ENCODE data around the gene INTS6.

GRCh38 chr13:51426982-51427381 lies 25.9 kb downstream of the INTS6 start:
- TF ChIP-seq FOXM1 (IDR thresholded peaks at IDR 0.05; ENCODE audit: borderline replicate concordance) = no peak
- TF ChIP-seq BHLHE40 (IDR thresholded peaks at IDR 0.05; ENCODE audit: borderline replicate concordance) = no peak
- TF ChIP-seq PKNOX1 (IDR thresholded peaks at IDR 0.05) = no peak
- no peak for TF ChIP-seq SP1 (IDR thresholded peaks at IDR 0.05)
- TF ChIP-seq ARNT (IDR thresholded peaks at IDR 0.05) = no peak
- TF ChIP-seq LEF1 (IDR thresholded peaks at IDR 0.05; ENCODE audit: borderline replicate concordance) = no peak
- TF ChIP-seq TARDBP (IDR thresholded peaks at IDR 0.05) = no peak
- TF ChIP-seq NFRKB (IDR thresholded peaks at IDR 0.05) = no peak

Measured in HEK293T (cell line).